ENCODE measurements around the gene BMP8A.

The BMP8A gene

DNA sequence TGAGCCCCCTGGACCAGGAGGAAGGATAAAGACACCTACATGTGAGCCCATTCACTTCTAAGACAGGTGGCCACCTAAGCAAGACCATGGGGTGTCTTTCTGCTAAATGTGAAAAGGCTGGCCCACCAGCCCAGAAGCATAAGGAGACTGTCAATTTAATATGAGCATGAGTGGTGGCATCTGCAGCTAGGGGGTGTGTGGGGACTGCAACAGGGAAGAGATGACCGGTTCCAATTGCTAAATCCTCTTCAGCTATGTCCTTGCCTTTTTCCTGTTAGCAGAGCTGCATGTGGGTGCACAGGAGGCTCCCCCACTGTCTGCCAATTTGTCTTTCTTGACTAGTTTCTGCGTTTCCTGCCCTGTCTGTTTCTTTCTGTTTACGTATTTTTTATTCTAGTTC lies 22.3 kb upstream of the BMP8A start:
- no peaks in the 10 kb centered on the region for H3K9me3 ChIP-seq (ENCODE audit: insufficient read depth, low read length)
- no peak overlapping the region for H2AFZ ChIP-seq (ENCODE audit: low read depth, low read length)
- no peaks in the 10 kb centered on the region for H3K27me3 ChIP-seq (ENCODE audit: low read depth, low read length)
- H3K4me2 ChIP-seq (ENCODE audit: low read length) = no peak overlapping the region
- H3K27ac ChIP-seq (ENCODE audit: low read length) = no peak overlapping the region
- no peak overlapping the region for H3K4me3 ChIP-seq (ENCODE audit: low read length)
- no peaks in the 10 kb centered on the region for H4K20me1 ChIP-seq (ENCODE audit: insufficient read depth, low read length)
- H3K4me1 ChIP-seq (ENCODE audit: low read length) = no peaks in the 10 kb centered on the region
- H3K79me2 ChIP-seq (ENCODE audit: low read length) = no peaks in the 10 kb centered on the region
- no peak overlapping the region for H3K9ac ChIP-seq (ENCODE audit: low read length)
- no peaks in the 10 kb centered on the region for H3K36me3 ChIP-seq (replicated peaks; ENCODE audit: low read depth, low read length)
- no peak for TF ChIP-seq EZH2phosphoT487 (IDR thresholded peaks at IDR 0.05; ENCODE audit: low read depth)
- TF ChIP-seq, protein P1, sequence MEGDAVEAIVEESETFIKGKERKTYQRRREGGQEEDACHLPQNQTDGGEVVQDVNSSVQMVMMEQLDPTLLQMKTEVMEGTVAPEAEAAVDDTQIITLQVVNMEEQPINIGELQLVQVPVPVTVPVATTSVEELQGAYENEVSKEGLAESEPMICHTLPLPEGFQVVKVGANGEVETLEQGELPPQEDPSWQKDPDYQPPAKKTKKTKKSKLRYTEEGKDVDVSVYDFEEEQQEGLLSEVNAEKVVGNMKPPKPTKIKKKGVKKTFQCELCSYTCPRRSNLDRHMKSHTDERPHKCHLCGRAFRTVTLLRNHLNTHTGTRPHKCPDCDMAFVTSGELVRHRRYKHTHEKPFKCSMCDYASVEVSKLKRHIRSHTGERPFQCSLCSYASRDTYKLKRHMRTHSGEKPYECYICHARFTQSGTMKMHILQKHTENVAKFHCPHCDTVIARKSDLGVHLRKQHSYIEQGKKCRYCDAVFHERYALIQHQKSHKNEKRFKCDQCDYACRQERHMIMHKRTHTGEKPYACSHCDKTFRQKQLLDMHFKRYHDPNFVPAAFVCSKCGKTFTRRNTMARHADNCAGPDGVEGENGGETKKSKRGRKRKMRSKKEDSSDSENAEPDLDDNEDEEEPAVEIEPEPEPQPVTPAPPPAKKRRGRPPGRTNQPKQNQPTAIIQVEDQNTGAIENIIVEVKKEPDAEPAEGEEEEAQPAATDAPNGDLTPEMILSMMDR (IDR thresholded peaks at IDR 0.05; ENCODE audit: low read depth, low read length) = no peak

DNA sequence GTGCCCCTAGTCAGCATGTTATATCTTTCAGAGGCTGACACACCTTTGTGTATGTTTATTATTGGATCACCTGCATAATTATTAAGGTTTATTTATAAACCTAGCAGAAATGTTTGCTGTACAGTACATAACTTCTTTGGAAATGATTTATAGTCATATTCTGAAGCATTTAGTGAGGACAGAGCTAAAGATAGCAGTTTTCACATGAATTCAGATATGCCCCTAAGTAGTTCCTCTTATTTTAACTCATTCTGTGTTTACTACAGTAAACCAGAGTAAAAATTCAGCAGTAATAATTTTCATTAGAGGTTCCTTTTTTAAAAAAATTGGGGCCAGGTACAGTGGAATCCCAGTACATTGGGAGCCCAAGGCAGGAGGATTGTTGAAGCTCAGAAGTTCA lies 21.4 kb upstream of the BMP8A start:
- H4K20me1 ChIP-seq (ENCODE audit: insufficient read depth, low read length) = no peaks in the 10 kb centered on the region
- TF ChIP-seq, protein P1 (IDR thresholded peaks at IDR 0.05; ENCODE audit: low read depth, low read length) = no peak
- no peak for TF ChIP-seq EZH2phosphoT487 (IDR thresholded peaks at IDR 0.05; ENCODE audit: low read depth)
- H2AFZ ChIP-seq (ENCODE audit: low read depth, low read length) = no peak overlapping the region
- no peak overlapping the region for H3K4me2 ChIP-seq (ENCODE audit: low read length)
- no peaks in the 10 kb centered on the region for H3K27me3 ChIP-seq (ENCODE audit: low read depth, low read length)
- no peak overlapping the region for H3K9ac ChIP-seq (ENCODE audit: low read length)
- no peaks in the 10 kb centered on the region for H3K79me2 ChIP-seq (ENCODE audit: low read length)
- no peaks in the 10 kb centered on the region for H3K36me3 ChIP-seq (replicated peaks; ENCODE audit: low read depth, low read length)
- H3K27ac ChIP-seq (ENCODE audit: low read length) = no peak overlapping the region
- no peak overlapping the region for H3K4me3 ChIP-seq (ENCODE audit: low read length)
- H3K4me1 ChIP-seq (ENCODE audit: low read length) = no peaks in the 10 kb centered on the region
- H3K9me3 ChIP-seq (ENCODE audit: insufficient read depth, low read length) = no peaks in the 10 kb centered on the region

DNA sequence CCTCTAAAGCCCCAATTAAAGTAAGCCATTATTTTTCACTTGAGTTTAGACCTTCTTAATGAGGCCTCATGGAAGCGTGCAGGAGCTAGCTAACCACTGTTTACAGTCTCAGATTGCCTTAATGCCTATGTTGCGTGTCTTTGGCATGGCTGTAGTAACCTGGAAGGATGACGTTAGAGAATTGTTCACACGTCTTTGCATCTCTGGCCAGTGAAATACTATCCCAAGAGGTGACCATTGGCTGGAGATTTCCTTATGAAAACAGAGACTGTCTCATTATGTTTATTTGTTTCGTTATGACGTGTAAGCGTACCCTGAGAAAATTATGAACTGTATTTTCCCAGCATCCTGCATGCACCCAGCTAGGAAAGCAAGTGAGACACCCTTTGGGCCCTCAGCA lies 18.6 kb upstream of the BMP8A start:
- Histone ChIP-seq H3K4me3 (ENCODE audit: low read length) (no peak overlapping the region), H3K4me2 (ENCODE audit: low read length) (no peak overlapping the region), H3K27ac (ENCODE audit: low read length) (no peak overlapping the region)

DNA sequence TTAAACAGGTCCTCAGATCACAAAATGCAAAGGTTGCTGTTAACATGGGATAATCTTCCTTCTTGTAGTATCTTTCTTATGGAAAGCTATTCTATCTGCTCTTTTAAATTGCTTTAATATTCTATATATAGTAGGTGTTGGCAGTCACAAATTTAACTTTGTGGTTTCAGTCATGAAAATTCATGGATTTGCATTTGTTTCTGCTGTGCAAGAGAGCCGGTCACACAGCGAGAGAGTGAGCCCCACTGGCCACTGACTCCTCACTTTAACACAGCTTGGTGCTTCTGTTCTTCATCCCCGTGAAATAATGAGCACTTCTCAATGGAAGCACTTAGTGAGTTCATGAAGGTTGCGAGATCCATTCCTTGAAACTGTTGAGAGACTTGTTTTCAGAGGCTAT lies 18.1 kb upstream of the BMP8A start:
- H3K9me3 ChIP-seq (ENCODE audit: insufficient read depth, low read length) = no peaks in the 10 kb centered on the region
- H3K4me2 ChIP-seq (ENCODE audit: low read length) = no peak overlapping the region
- no peaks in the 10 kb centered on the region for H3K4me1 ChIP-seq (ENCODE audit: low read length)
- no peaks in the 10 kb centered on the region for H3K79me2 ChIP-seq (ENCODE audit: low read length)
- H3K4me3 ChIP-seq (ENCODE audit: low read length) = no peak overlapping the region
- H2AFZ ChIP-seq (ENCODE audit: low read depth, low read length) = no peak overlapping the region
- TF ChIP-seq, protein P1 (IDR thresholded peaks at IDR 0.05; ENCODE audit: low read depth, low read length) = no peak
- no peak for TF ChIP-seq EZH2phosphoT487 (IDR thresholded peaks at IDR 0.05; ENCODE audit: low read depth)
- no peaks in the 10 kb centered on the region for H4K20me1 ChIP-seq (ENCODE audit: insufficient read depth, low read length)
- no peaks in the 10 kb centered on the region for H3K36me3 ChIP-seq (replicated peaks; ENCODE audit: low read depth, low read length)
- no peaks in the 10 kb centered on the region for H3K27me3 ChIP-seq (ENCODE audit: low read depth, low read length)
- no peak overlapping the region for H3K9ac ChIP-seq (ENCODE audit: low read length)
- H3K27ac ChIP-seq (ENCODE audit: low read length) = no peak overlapping the region

More for the DNA sequence above, 18.6 kb upstream of the BMP8A start:
- Histone ChIP-seq H3K79me2 (ENCODE audit: low read length) (no peaks in the 10 kb centered on the region), H3K36me3 (replicated peaks; ENCODE audit: low read depth, low read length) (no peaks in the 10 kb centered on the region), H3K27me3 (ENCODE audit: low read depth, low read length) (no peaks in the 10 kb centered on the region), H3K9me3 (ENCODE audit: insufficient read depth, low read length) (no peaks in the 10 kb centered on the region), H2AFZ (ENCODE audit: low read depth, low read length) (no peak overlapping the region), H3K9ac (ENCODE audit: low read length) (no peak overlapping the region), H3K4me1 (ENCODE audit: low read length) (no peaks in the 10 kb centered on the region), H4K20me1 (ENCODE audit: insufficient read depth, low read length) (no peaks in the 10 kb centered on the region)
- TF ChIP-seq, protein P1 (IDR thresholded peaks at IDR 0.05; ENCODE audit: low read depth, low read length) = no peak

Measured in OCI-LY3 (cell line).